CD4-positive, alpha-beta T cell treated with Interleukin-1 beta for 1 hour (primary cell): ENCODE measurements around the gene MAPK11.

Source experiments
- DNase-seq, 2 donors: peaks; one replicate each; pipeline ENCODE4 v3.0.0-alpha.2; 2020 to 2022

Gene MAPK11

GRCh38 chr22:50293441-50294318, 23.5 kb upstream of the MAPK11 start:
- DNase-seq: peak in 1 of 2 donors; percentile 17

GRCh38 chr22:50292643-50293440, 22.7 kb upstream of the MAPK11 start:
- DNase-seq: peak in 1 of 2 donors; percentile 51

GRCh38 chr22:50289942-50290630, 19.9 kb upstream of the MAPK11 start:
- no peak for DNase-seq

- DNase-seq: no peak
Observed at GRCh38 chr22:50289151-50289941, 19.2 kb upstream of the MAPK11 start.

- DNase-seq: no peak
Observed at GRCh38 chr22:50287731-50288130, 17.6 kb upstream of the MAPK11 start.

GRCh38 chr22:50286701-50287318, 16.6 kb upstream of the MAPK11 start:
- no peak for DNase-seq

- no peak for DNase-seq
Observed at GRCh38 chr22:50286275-50286674, 16.1 kb upstream of the MAPK11 start.

- DNase-seq: no peak
Observed at GRCh38 chr22:50285568-50286229, 15.5 kb upstream of the MAPK11 start.

- no peak for DNase-seq
Observed at GRCh38 chr22:50284479-50284878, 14.3 kb upstream of the MAPK11 start.

GRCh38 chr22:50283821-50284220, 13.6 kb upstream of the MAPK11 start:
- no peak for DNase-seq

- no peak for DNase-seq
Observed at GRCh38 chr22:50282361-50283155, 12.4 kb upstream of the MAPK11 start.

GRCh38 chr22:50281957-50282356, 11.8 kb upstream of the MAPK11 start:
- no peak for DNase-seq

- DNase-seq: no peak
Observed at GRCh38 chr22:50281384-50281760, 11.2 kb upstream of the MAPK11 start.

- DNase-seq: no peak
Observed at GRCh38 chr22:50280708-50281383, 10.7 kb upstream of the MAPK11 start.

- DNase-seq: no peak
Observed at GRCh38 chr22:50280022-50280707, 10.0 kb upstream of the MAPK11 start.

GRCh38 chr22:50278956-50279619, 8.9 kb upstream of the MAPK11 start:
- no peak for DNase-seq

GRCh38 chr22:50278461-50278860, 8.3 kb upstream of the MAPK11 start:
- DNase-seq: no peak

GRCh38 chr22:50277761-50278160, 7.6 kb upstream of the MAPK11 start:
- DNase-seq: no peak

GRCh38 chr22:50276143-50276542, 6.0 kb upstream of the MAPK11 start:
- DNase-seq: peak; percentile 57 to 65
